Stimulated activated CD4-positive, alpha-beta T cell treated with anti-CD3 and anti-CD28 coated beads, Interleukin-1b, Interleukin-23, amount 100 ng/mL, for 4 hours (primary cell): Measurements from ENCODE around the gene PRMT6.
"Not testable (repeated sequence)": the region's sequence is repeated elsewhere in the genome, so short reads cannot be mapped to it uniquely, and the experiment has no call there.

Experiments used
- DNase-seq, 2 donors: peaks; one replicate each; pipeline ENCODE4 v3.0.0-alpha.2; 2020; ENCODE audit warnings: low read depth in 2 of 2

The PRMT6 gene

GRCh38 chr1:107056426-107057196 is at the start of gene PRMT6:
TSS of gene PRMT6 (plus strand) at chr1:107056674. CDS start at chr1:107056716, 42 bp downstream.
- peak; percentile 77 to 79 for DNase-seq

- no peak for DNase-seq
These were observed 47.2 kb upstream of the PRMT6 start for GRCh38 chr1:107009281-107009680.

DNA sequence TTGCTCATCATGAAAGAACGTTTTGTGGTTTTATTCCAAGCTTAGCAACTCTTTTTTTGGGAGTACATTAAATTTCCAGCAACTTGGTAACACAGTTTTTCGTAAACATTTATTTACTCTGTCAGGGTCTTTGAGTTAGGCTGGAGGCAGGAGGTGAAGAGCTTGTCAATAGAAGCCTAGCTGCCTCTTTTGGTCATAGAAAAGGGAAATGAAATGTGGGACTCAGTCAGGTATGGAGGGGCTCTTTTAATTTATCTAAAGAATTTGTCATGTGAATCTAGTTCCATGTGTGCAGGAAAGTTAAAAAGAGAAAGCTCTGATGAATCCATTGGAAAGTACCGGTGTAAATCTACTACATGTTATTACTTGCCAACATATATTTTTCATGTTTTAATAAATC is 45.9 kb upstream of the PRMT6 start:
- DNase-seq, result no peak

DNA sequence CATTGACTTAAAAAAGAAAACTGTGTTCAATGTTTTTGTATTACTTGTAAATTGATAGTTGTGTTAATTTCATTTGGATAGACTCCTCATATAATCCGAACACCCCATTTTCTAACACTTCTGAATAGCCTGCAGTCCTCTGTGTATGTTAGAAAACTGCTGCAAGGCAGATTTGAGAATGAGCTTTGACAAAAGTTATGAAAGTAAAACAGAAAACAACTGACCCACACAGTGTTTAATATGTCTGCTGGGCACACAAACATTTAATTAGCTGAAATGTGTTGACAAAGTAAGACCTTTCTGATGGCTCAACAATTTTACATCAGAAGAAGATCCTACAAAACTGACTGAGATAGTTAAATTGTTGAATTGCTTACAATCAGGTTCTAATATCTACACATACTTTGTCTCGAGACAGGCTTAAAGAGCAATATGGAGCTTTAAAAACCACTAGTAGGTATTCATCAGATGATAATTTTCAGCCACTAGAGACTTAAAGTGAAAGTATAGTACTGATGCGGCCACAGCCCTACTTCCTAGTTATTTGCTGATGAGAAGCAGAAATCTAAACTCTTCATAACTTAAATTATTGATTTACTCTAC is 40.0 kb upstream of the PRMT6 start:
- no peak for DNase-seq

- no peak for DNase-seq
These were observed 38.0 kb upstream of the PRMT6 start for GRCh38 chr1:107018445-107018844.

GRCh38 chr1:107019166-107019565 is 37.3 kb upstream of the PRMT6 start:
- DNase-seq, result no peak

GRCh38 chr1:107038874-107039273 is 17.6 kb upstream of the PRMT6 start:
- DNase-seq, result not testable (repeated sequence)

DNA sequence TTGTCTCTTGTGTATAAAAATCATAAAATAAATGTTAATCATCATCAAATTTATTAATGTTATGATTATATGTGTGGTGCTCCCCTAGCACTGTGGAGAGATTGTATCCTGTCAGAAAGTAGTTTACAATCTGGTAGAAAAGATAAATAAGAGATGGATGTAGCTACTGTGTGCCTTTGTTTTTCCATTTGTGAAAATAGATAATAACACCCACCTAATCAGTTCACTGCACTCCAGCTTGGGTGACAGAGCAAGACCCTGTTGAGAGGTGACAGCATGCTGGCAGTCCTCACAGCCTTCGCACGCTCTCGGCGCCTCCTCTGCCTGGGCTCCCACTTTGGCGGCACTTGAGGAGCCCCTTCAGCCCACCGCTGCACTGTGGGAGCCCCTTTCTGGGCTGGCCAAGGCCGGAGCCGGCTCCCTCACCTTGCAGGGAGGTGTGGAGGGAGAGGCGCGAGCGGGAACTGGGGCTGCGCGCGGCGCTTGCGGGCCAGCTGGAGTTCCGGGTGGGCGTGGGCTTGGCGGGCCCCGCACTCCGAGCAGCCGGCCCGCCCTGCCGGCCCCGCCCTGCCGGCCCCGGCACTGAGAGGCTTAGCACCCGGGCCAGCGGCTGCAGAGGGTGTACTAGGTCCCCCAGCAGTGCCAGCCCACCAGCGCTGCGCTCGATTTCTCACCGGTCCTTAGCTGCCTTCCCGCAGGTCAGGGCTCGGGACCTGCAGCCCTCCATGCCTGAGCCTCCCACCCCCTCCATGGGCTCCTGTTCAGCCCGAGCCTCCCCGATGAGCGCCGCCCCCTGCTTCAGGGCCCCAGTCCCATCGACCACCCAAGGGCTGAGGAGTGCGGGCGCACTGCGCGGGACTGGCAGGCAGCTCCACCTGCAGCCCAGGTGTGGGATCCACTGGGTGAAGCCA is 11.9 kb upstream of the PRMT6 start:
- not testable (repeated sequence) for DNase-seq

DNA sequence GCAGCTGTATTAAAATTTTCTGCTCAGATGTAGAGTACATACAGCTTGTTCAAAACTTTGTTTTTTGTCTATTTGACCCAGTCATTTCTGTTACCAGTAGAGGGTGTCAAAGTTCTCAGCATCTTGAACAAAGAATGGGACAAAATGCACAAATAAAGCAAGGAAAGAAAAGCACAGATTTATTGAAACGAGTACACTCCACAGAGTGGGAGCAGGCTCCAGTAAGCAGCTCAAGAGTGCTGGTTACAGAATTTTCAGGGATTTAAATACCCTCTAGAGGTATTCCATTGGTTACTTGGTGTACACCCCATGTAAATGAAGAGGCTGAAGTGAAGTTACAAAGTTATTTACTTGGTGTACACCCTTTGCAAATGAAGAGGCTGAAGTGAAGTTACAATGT is 8.9 kb upstream of the PRMT6 start:
- no peak for DNase-seq

DNA sequence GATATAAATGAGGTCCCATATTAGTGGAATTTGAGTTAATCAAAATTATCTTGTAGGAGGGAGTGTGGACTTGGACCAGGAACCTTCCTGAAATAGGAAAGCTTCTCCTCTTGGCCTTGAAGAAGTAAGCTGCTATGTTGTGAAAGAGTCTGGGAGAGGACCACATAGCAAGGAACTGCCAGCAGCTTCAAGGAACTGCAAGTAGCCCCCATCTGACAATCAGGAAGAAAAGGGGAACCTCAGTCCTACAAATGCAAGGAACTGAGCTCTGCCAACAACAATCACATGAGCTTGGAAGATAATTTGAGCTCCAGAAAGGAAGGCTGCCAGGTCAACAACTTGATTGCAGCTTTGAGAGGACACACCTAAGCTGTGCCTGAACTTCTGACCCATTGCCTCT is 8.2 kb upstream of the PRMT6 start:
- DNase-seq, result no peak

DNA sequence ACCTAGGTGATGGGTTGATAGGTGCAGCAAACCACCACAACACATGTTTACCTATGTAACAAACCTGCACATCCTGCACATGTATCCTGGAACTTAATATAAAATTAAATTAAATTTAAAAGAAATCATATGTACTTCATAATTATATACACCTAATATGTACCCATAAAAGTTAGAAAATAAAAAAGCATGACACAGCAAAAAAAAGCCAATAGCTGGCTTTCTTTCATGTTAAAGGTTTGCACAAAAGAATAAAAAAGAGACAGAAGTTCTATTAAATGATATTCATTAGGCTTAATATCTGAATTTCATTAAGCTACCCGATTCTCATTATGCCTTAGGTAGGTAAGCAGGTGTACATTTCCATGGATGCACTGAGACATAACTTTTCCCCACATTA is 5.2 kb upstream of the PRMT6 start:
- no peak for DNase-seq

DNA sequence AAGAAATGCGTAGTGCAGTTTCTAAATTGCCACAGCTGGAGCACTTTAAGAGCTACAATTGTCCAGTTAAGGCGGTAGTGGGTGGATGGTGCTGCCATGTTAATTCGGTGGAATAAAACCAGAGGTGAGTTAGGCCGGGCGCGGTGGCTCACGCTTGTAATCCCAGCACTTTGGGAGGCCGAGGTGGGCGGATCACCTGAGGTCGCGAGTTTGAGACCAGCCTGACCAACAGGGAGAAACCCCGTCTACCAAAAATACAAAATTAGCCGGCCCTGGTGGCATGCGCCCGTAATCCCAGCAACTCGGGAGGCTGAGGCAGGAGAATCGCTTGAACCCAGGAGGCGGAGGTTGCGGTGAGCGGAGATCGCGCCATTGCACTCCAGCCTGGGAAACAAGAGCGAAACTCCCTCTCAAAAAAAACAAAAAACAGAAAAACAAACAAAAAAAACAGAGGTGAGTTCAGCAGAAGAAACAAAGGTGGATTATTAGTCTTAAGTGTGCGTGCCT is 502 bp upstream of the PRMT6 start:
- DNase-seq, result not testable (repeated sequence)

GRCh38 chr1:107057197-107058133 is 991 bp downstream of the PRMT6 start:
- peak; percentile 1 to 54 for DNase-seq

DNA sequence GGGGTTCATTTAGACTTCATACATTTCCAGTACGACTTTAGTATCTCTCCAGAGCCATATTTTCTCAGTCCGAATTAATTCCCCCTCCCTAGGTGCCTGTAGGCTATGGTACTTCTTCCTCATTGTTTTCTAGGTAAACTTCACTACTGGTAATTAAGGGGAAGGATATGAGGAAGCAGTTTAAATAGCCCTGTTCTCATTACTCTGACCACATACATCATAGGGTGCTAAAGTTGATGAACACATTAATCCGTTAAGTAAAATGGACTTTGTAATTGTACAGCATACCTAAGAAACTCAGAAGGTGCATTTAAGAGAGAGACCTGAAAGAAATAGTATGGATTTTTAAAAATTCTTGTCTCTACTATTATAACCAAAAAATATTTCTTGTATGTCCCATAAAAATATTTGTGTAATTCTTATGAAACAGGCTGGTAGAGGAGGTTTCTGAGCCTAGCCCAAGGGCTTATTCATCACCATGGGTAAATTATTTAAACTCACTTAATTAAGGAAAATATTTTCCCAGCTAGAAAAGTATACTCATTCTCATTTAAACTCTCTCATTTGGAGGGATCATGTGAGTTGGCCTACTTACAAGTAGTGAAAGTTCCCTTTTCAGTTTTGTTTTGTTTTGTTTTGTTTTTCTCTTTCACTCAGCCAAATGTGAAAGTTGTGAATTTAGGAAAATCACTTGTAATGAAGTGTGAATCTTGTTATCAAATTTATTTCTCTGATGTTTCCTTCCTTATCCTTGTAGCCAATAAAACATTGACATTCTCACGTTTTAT is 2.0 kb downstream of the PRMT6 start:
- no peak for DNase-seq

DNA sequence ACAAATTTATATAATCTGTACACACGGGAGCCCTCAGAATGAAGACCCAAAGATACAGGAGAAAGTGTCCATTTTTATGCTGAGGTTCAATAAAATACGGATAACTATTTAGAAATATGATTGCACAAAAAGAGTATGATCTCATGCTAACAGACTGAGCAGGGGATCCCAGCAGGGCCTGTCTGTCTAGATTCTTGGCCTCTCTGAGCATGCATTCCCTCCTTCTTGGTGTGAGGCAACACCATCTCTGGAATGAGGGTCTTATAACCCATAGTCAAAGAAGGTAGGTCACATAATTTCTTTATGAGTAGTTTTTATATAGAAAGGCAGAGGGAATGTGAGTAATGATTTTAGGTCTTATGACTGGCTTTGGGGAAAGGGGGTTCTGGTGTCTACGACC is 5.4 kb downstream of the PRMT6 start:
- no peak for DNase-seq

GRCh38 chr1:107073493-107073892 is 17.0 kb downstream of the PRMT6 start:
- no peak for DNase-seq

- DNase-seq, result no peak
These were observed 20.4 kb downstream of the PRMT6 start for GRCh38 chr1:107076841-107077240.

DNA sequence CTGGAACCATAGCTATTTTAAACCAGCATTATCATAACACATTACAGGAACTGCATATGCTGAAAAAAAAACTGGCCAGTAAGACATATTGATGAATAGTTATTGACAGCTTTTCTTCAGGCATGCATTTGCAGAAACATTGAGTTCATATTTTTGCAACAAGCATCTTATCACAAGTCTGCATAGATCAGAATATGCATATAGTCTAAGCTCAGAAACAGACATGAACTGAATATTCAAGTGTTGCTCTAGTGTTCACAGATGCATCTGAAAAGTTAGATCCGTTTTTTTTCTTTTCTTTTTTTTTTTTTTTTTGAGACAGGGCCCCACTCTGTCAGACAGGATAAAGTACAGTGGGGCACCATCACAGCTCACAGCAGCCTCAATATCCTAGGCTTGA is 22.8 kb downstream of the PRMT6 start:
- DNase-seq, result no peak

DNA sequence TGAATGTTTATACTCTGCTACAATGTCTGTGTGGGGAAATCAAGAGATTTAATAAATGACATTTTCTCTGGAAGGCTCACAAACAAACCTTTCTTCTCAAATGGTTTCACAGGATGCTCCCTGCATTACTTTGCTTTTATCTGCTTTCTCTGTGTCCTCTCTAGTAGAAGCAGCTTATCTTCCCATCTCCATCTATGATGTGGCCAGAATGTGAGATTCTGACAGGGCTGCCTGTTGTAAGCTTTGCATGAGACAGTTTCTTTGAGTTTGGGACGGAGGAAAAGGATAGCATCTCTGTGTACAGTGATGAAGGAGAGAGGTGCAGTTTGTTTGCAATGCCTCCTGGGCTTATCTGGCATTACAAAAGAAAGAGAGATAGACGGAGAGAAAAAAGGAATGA is 24.6 kb downstream of the PRMT6 start:
- no peak for DNase-seq

DNA sequence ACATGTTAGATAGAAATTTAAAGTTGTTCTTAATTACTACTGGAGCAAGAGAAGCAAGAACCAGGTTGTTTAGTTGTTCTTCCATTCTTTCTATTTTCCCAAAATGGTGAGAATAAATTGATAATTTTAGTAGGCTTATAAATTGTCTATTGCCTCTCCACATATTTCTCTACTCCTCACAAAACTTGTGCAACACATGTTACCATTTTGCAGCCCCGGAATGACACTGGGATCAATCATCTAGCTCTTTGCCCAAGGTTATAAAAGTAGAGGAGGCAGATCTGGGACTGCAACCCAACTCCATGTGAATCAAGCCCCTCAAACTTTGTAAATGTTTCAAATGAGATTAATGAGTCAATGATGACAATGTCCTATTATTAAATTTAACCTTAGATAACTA is 34.9 kb downstream of the PRMT6 start:
- no peak for DNase-seq
